Suprapubic skin (tissue), 4 donors: ENCODE measurements around the gene KRT4.

ENCODE experiments used
- CTCF ChIP-seq, 2 donors: fragments of 200-600 bp in 1 of 2; fragments of 450-650 bp in 1 of 2; sonication (generic) in 1 of 2; IDR thresholded peaks; one replicate each; pipeline ENCODE4 v1.5.1; 2016 to 2019; ENCODE audit warnings: antibody characterized with exemption in 2 of 2, mild to moderate bottlenecking in 1 of 2, moderate library complexity in 1 of 2
- EP300 ChIP-seq: sonication (generic); formaldehyde crosslinking; IDR thresholded peaks from one replicate; pipeline ENCODE4 v1.6.1; 2017; ENCODE audit warnings: antibody characterized with exemption
- POLR2A ChIP-seq, 2 donors: fragments of 450-650 bp; IDR thresholded peaks; one replicate each; pipeline ENCODE4 v1.6.1; 2017; ENCODE audit warnings: antibody characterized with exemption in 2 of 2, mild to moderate bottlenecking in 2 of 2, moderate library complexity in 2 of 2
- POLR2AphosphoS5 ChIP-seq, 3 donors: sonication (generic); formaldehyde crosslinking; IDR thresholded peaks; one replicate each; pipeline ENCODE4 v1.6.1; 2017; ENCODE audit warnings: antibody characterized with exemption in 3 of 3

GRCh38 chr12:52862023-52862422 lies 48.1 kb upstream of the KRT4 start:
- TF ChIP-seq CTCF (IDR thresholded peaks at IDR 0.05) = no peak
- TF ChIP-seq POLR2A (IDR thresholded peaks at IDR 0.05) = no peak
- TF ChIP-seq POLR2AphosphoS5 (IDR thresholded peaks at IDR 0.05) = no peak
- no peak for TF ChIP-seq EP300
